GM18498 (cell line): ENCODE data around the gene PLEKHG2.

Experiments
- ATAC-seq: cut with Tn5 transposase; IDR thresholded peaks from one replicate; pipeline ENCODE4 v1.9.1; 2021; ENCODE audit warnings: mild to moderate bottlenecking, moderate library complexity; ENCODE audit not compliant: unreplicated experiment

Gene PLEKHG2

DNA sequence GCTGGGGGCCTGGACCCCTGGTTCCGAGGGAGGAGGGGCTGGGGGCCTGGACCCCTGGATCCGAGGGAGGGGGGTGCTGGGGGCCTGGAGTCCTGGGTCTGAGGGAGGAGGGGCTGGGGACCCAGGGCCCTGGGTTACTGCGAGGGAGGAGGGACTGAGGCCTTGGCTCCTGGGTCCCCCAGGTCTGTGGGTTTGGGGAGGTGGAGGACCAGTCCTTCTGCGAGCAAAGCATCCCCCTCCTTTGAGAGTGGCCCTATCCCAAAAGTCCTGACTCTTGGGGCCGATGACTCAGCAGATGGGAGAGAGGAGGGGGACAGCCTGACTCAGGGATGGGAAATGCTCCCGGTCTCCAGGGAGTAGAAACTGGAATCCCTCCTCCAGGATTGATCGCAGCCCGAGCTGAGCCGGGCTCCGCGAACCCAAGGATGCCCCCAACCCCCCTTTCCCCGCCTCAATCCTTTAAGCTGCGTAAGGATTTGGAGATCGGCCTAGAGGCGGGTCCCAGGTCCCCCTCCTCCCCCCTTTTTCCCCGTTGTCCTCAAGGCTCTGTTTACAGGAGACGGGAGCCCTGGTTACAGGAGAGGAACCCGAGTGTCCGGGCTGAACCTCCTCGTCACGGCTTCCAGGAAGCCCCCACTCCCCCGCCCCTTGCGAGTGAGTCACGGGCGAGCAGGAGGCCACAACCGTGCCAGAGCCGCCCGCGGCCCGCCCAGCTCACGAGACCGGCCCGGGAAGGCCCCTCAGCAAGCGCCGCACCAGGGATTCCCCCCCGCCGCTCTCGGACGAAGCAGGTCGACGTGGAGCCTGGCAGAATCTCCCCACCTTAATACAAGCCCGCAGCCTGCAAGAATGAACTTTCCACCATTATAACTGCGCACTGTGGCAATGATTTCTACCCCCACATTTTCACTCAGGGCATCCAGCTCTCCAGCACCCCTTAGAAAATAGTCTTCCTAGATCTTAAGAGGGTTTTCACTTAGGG lies 8.8 kb upstream of the PLEKHG2 start:
- peak; percentile 26 for ATAC-seq

DNA sequence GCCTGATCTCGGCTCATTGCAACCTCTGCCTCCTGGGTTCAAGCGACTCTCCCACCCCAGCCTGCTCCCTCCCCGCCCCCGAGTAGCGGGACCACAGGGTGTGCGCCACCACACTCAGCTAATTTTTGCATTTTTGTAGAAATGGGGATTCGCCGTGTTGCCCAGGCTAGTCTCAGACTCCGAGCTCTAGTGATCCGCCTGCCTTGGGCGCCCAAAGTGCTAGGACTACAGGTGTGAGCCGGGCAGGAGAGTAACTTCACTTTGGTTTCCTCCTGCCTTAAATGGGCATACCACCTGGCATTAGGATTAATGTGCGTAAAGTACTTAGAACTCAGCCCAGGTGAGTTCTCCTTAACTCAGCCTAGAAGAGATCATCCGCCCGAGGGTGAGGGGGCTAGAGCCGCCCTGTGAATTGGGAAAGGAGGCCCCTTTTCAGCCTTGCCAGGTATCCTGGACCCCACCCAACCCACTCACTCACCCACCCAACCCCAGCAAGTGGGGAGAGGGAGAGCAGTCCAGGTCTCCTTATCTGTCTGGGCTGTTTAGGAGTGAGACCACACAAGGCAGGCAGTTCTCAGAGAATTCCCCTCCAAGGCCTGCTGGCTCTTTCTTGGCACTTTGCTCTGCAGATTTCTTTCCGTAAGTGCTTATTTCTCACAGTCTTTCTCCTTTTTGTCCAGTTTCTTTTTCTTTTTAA lies 7.1 kb upstream of the PLEKHG2 start:
- ATAC-seq = no peak

DNA sequence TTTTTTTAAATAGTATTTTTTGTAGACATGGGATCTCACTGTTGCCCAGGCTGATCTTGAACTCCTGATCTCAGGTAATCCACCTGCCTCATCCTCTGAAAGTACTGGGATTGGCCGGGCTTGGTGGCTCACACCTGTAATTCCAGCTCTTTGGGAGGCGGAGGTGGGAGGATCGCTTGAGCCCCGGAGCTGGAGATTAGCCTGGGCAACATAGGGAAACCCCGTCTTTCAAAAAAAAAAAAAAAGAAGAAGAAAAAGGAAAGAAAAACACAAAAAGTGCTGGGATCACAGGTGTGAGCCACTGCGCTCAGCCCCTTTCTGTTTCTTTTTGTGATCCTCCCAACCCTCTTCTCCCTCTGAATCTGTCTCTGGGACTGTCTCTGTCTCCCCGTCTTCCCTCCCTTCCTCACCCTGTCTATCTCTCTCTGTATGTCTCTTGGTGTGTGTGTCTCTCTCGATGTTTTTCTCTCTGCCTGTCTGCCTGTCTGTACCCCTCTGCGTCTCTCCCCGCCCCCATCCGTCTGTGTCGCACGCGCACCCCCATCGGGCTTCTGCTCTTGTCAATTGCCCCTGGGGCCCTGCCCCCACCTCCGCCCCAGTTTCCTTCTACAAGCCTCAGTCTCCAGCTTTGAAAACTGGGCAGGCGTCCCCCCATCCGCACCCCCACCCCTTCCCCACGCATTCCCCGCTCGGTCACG lies 6.4 kb upstream of the PLEKHG2 start:
- ATAC-seq = no peak

DNA sequence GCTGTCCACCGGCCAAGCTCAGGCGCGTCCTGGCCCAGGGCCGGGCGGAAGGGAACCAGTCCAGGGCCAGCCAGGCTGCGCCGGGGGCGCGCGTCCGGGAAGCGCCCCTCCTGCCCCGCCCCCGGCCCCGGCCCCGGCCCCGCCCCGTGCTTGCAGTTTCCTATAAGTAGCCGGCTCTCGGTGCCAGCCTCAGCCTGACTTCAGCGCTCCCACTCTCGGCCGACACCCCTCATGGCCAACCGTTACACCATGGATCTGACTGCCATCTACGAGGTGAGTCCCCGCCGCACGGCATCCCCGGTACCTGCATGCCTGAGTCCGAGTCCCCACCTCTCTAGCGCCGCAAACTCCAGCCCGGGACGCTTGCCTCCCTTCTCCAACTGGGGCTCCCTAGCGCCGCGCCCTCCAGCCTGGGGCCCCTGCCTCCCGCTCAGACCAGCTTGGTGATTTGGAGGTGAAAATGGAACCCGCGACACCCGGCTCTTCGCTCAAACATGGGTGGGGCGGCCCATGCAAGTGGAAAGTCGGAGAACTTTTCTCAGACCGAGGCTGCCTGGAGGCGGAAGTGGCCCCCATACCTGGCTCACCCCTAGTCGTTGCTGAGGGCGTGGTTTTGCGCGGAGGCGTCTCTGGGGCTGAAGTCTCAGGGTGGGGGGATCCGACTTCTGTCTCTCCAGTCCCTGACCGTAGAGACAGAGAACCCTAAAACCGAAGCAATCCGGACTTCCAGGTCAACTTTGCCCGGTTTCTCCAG lies 5.6 kb upstream of the PLEKHG2 start, which contains the start of gene ZFP36:
TSS of gene ZFP36 (plus strand) at position 192 of the 754 bp plus-strand sequence. CDS start at position 250, 58 bp downstream.
- ATAC-seq = peak; percentile 17

DNA sequence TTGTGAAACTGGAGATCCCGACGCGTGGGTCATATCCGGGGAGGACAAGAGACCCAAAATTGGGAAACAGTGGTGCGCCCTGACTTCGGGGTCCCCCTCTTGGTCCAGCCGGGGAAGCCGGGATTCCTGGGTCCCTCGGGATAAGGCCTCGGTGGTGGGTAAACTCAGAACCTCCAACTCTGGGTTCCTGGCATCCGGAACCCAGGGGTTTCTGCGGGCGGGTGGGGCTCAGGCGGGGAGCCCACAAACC lies 5.1 kb upstream of the PLEKHG2 start:
- ATAC-seq = no peak

DNA sequence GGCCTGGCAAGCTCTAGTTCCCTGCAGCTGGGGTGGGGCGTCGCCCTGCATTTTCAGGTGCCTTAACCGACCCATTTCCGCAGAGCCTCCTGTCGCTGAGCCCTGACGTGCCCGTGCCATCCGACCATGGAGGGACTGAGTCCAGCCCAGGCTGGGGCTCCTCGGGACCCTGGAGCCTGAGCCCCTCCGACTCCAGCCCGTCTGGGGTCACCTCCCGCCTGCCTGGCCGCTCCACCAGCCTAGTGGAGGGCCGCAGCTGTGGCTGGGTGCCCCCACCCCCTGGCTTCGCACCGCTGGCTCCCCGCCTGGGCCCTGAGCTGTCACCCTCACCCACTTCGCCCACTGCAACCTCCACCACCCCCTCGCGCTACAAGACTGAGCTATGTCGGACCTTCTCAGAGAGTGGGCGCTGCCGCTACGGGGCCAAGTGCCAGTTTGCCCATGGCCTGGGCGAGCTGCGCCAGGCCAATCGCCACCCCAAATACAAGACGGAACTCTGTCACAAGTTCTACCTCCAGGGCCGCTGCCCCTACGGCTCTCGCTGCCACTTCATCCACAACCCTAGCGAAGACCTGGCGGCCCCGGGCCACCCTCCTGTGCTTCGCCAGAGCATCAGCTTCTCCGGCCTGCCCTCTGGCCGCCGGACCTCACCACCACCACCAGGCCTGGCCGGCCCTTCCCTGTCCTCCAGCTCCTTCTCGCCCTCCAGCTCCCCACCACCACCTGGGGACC lies 4.6 kb upstream of the PLEKHG2 start:
- no peak for ATAC-seq

DNA sequence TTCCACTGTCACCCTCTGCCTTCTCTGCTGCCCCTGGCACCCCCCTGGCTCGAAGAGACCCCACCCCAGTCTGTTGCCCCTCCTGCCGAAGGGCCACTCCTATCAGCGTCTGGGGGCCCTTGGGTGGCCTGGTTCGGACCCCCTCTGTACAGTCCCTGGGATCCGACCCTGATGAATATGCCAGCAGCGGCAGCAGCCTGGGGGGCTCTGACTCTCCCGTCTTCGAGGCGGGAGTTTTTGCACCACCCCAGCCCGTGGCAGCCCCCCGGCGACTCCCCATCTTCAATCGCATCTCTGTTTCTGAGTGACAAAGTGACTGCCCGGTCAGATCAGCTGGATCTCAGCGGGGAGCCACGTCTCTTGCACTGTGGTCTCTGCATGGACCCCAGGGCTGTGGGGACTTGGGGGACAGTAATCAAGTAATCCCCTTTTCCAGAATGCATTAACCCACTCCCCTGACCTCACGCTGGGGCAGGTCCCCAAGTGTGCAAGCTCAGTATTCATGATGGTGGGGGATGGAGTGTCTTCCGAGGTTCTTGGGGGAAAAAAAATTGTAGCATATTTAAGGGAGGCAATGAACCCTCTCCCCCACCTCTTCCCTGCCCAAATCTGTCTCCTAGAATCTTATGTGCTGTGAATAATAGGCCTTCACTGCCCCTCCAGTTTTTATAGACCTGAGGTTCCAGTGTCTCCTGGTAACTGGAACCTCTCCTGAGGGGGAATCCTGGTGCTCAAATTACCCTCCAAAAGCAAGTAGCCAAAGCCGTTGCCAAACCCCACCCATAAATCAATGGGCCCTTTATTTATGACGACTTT lies 3.9 kb upstream of the PLEKHG2 start:
- ATAC-seq = no peak

DNA sequence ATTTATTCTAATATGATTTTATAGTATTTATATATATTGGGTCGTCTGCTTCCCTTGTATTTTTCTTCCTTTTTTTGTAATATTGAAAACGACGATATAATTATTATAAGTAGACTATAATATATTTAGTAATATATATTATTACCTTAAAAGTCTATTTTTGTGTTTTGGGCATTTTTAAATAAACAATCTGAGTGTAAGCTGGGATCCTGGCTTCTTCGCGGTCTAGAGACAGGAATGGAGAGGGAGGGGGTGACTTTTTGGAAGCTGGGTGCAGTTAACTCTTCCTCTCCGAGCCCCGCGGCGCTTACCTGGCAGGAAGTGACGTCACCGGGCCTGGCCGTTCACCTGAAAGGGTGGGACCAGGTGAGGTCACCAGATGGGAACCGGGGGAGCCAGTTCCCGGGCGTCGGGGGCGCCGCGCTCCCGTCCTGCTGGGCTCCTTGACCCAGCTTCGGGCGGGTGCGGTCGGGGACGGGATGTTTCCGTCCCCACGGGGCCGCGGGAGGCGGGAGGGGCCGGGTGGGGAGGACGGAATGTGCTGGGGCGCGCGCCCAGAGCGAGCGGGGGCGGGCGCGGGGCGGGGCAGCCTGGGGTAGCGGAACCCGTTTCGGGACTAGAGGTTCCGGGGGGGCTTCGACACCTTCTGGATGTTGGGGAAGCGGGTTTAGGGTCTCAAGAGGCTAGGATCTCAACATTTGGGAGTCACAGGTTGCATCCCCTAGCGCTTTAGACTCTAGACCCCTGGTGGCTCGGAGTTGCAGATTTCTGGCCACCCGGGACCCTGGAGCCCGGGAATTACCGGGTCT lies 3.1 kb upstream of the PLEKHG2 start:
- ATAC-seq = peak; percentile 3

DNA sequence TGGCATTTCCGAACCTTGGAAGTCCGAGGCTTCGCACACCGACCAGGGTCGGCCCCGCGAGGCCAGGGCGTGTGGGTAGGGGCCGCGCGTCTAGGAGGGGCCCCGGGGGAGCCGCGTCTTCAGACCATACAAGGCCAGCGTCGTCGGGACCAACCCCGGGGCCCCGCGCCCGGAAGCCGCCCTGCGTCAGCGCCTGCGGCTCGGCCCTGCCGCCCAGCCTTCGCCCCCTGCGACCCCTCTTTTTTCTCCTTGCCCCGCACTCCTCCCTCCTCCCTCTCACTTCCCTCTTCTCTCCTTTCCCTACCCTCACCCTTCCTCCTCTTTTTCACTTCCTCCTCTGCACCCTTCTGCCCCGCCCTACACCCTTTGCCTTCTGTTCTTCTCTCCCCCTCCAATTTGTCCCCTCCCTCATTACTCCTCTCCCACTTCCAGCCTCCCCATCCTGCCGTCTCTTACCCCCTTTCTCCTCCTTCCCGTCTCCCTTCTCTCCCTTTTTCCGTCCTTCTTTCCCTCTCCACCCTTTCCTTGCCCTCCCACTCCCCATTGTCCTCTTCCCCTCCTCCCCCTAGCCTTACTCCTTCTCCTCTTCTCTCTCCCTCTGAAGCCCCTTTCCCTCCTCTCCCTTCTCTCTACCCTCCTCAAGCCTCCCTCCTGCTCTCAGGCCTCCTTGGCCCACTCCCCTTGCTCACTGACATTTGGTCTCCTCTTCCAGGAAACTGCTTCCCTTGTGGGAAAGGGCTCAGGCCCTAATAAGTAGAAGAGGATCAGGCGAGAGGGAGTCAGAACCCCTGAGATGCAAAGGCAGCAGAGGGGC lies 2.2 kb upstream of the PLEKHG2 start:
- ATAC-seq = peak; percentile 20

DNA sequence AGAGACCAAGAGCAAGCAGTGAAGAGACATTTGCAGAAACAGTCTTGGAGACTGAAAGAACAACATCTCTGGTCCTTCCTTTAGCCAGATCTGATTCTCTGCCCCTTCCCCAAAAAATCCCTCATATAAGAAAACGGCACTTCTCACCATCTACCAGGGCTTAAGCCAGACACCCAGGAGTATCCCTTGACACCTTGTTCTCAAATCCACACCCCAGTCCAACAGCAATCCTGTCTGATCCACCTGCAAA lies 1.7 kb upstream of the PLEKHG2 start:
- ATAC-seq = no peak

DNA sequence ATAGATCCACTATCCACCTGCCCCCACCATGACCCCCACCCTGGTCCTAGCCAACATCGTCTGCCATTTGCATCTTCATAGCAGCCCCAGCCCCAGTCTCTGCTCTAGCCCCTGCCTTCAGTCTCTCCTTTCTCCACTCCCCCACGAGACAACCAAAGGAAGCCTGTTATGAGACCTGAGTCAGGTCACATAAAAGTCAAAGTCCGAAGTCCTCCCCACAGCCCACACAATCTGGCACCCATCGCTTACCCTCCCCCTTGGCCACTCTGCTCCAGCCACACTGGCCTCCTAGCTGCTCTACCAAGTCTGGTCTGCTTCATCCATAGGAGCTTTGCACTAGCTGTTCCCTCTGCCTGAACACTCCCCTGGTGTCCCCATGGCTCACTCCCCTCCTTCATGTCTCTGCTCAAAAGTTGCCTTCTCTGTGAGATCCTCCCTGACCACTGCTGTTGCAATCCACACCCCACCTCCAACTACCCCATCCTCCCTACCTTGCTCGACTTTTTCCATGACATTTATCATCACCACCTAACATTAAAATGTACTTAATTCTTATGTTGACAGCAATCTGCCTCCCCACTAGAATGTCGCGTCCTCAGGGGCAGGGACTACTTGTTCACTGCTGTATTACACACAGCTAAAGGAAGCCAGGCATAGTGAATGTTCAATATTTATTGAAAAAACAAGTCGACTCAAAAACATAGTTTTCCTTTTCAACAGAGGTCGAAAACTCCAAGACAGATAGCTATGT lies 1.2 kb upstream of the PLEKHG2 start:
- ATAC-seq = no peak

DNA sequence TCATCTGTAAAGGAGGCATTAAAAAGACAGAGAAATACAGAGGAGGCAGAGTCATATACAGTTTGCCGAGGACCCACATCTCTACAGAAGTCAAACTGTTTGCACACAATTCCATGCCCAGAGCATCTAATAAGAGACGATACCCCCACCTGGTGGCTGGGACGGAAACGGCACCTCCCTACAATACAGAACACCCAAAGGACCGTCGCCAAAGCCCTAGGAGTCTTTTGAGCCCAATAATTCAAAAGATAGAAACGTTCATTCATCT lies 703 bp upstream of the PLEKHG2 start:
- peak; percentile 27 for ATAC-seq

DNA sequence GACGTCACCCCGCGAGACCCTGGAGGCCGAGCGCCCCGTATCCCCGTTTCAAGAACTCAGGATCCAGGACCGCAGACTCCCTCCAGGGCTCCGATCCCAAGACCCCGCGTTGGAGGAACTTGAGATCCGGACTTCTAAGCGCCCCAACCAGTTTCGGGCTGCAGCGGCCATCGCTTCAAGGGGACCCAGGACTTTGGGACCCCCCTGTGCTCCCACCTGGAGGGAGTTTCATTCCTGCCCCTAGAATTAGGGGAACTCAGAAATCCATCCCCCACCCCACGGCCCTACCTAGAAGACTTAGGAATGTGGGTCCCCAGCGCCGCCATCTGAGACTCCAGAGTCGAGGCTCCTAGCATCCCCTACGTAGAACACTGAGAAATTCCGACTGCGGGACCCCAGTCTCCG lies 400 bp downstream of the PLEKHG2 start:
- ATAC-seq = no peak

DNA sequence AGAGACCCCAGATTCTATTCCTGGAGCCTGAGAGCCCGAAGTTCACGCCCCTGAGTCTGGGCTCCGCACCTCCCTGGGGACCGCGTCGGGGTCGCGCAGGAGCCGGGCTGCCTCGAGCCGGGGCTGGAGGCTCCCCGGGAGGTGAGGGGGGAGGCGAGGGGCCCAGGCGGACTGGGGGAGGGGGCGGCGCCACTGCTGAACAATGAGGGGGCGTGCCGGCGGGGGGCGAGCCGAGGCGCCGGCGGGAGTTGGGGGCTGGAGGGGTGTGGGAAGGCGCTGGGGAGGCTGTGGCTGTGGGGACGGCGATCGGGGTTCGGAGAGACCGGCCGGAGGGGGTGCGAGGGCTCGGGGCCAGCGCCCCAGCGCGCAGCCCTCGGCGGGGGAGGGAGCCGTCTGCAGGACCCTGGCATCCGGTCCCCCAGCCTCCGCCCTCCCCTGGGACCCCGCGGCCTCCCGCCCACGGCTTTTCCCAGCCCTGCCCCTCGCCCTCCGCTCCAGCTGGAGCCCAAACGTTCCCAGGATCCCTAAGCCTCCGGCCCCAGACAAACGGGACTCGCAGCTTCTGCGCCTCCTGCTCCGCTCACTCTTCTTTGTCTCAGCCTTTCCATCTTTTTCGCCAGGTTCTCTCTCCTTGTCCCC lies 922 bp downstream of the PLEKHG2 start:
- ATAC-seq = no peak

DNA sequence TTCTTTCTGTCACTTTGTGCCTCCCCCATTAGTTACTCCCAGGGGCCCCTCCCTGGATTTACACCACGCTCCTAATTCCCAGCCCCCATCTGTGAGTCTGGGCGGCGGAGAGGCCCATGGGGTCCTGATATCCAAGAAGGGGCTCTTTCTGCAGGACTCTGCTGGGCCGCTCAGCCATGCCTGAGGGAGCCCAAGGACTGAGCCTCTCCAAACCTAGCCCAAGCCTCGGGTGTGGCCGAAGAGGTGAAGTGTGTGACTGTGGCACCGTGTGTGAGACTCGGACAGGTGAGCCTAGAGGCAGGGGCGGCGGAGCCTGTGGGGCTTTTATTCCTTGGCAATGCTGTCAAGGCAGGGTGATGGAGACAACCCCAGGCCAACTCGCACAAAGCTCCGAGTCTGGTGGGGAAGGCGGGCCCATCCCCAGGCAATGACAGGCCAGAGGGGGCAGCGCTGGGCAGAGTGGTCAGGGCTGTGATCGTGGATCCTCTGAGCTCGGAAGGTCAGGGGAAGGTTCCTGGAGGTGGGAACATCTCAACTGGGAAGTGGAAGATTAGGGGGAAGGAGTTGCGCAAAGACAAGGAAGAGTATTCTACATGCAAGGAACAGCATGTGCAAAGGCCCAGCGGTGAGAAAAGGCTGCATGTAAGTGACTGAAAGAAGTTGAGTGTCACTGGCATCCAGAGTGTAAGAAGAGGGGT lies 1.6 kb downstream of the PLEKHG2 start:
- no peak for ATAC-seq
